Measurements from ENCODE around the gene TNIP2. TPM values are rescaled to one million over a fixed set of nuclear protein-coding genes. Genes with fewer than 3 reads are reported as not detected.

TNIP2 gene
- polyA plus RNA-seq (2012; ENCODE audit: low read depth, missing spikeins): 40.6 TPM

GRCh38 chr4:2755821-2756690, at the start of gene TNIP2:
TNIP2 (minus strand) TSS chr4:2756336; CDS start chr4:2756289, 47 bp downstream.
- no peak for TF ChIP-seq TAF1 (IDR thresholded peaks at IDR 0.05; ENCODE audit: low read depth, low read length)
- TF ChIP-seq SPI1 (IDR thresholded peaks at IDR 0.05; ENCODE audit: low read depth, low read length): no peak
- TF ChIP-seq POLR2A (IDR thresholded peaks at IDR 0.05; ENCODE audit: low read depth, low read length): no peak; the same call in 1 of the 2 replicates
- TF ChIP-seq POU2F2 (IDR thresholded peaks at IDR 0.05; ENCODE audit: low read depth, low read length): no peak
- no peak for TF ChIP-seq PAX5 (IDR thresholded peaks at IDR 0.05; ENCODE audit: insufficient read depth, low read length, severe bottlenecking)
- TF ChIP-seq POLR2AphosphoS5 (IDR thresholded peaks at IDR 0.05; ENCODE audit: low read depth, low read length): no peak; the same call in 1 of the 2 replicates
- peak; percentile 86 for FAIRE-seq
- DNase-seq (ENCODE audit: insufficient read length, low spot score): peak; percentile 94

GRCh38 chr4:2804973-2805501, 48.9 kb upstream of the TNIP2 start:
- TF ChIP-seq PAX5 (IDR thresholded peaks at IDR 0.05; ENCODE audit: insufficient read depth, low read length, severe bottlenecking) (no peak), TAF1 (IDR thresholded peaks at IDR 0.05; ENCODE audit: low read depth, low read length) (no peak), POLR2AphosphoS5 (IDR thresholded peaks at IDR 0.05; ENCODE audit: low read depth, low read length) (no peak), POLR2A (IDR thresholded peaks at IDR 0.05; ENCODE audit: low read depth, low read length) (no peak), SPI1 (IDR thresholded peaks at IDR 0.05; ENCODE audit: low read depth, low read length) (no peak)
- no peak for FAIRE-seq
- no peak for DNase-seq (ENCODE audit: insufficient read length, low spot score)

- no peak for TF ChIP-seq SPI1 (IDR thresholded peaks at IDR 0.05; ENCODE audit: low read depth, low read length)
- no peak for TF ChIP-seq POU2F2 (IDR thresholded peaks at IDR 0.05; ENCODE audit: low read depth, low read length)
- TF ChIP-seq POLR2A (IDR thresholded peaks at IDR 0.05; ENCODE audit: low read depth, low read length): no peak
- no peak for TF ChIP-seq TAF1 (IDR thresholded peaks at IDR 0.05; ENCODE audit: low read depth, low read length)
- no peak for TF ChIP-seq PAX5 (IDR thresholded peaks at IDR 0.05; ENCODE audit: insufficient read depth, low read length, severe bottlenecking)
- no peak for TF ChIP-seq POLR2AphosphoS5 (IDR thresholded peaks at IDR 0.05; ENCODE audit: low read depth, low read length)
- DNase-seq (ENCODE audit: insufficient read length, low spot score) (no peak), FAIRE-seq (peak; percentile 38)
Observed at GRCh38 chr4:2804449-2804972, 48.4 kb upstream of the TNIP2 start.

GRCh38 chr4:2803624-2804448, 47.7 kb upstream of the TNIP2 start:
- no peak for DNase-seq (ENCODE audit: insufficient read length, low spot score)
- FAIRE-seq: no peak
- TF ChIP-seq TAF1 (IDR thresholded peaks at IDR 0.05; ENCODE audit: low read depth, low read length): no peak
- no peak for TF ChIP-seq POU2F2 (IDR thresholded peaks at IDR 0.05; ENCODE audit: low read depth, low read length)
- TF ChIP-seq POLR2AphosphoS5 (IDR thresholded peaks at IDR 0.05; ENCODE audit: low read depth, low read length): no peak
- no peak for TF ChIP-seq PAX5 (IDR thresholded peaks at IDR 0.05; ENCODE audit: insufficient read depth, low read length, severe bottlenecking)
- no peak for TF ChIP-seq SPI1 (IDR thresholded peaks at IDR 0.05; ENCODE audit: low read depth, low read length)
- TF ChIP-seq POLR2A (IDR thresholded peaks at IDR 0.05; ENCODE audit: low read depth, low read length): no peak

GRCh38 chr4:2802618-2803531, 46.7 kb upstream of the TNIP2 start:
- FAIRE-seq: no peak
- TF ChIP-seq POU2F2 (IDR thresholded peaks at IDR 0.05; ENCODE audit: low read depth, low read length) (no peak), POLR2A (IDR thresholded peaks at IDR 0.05; ENCODE audit: low read depth, low read length) (no peak), PAX5 (IDR thresholded peaks at IDR 0.05; ENCODE audit: insufficient read depth, low read length, severe bottlenecking) (no peak), TAF1 (IDR thresholded peaks at IDR 0.05; ENCODE audit: low read depth, low read length) (no peak), SPI1 (IDR thresholded peaks at IDR 0.05; ENCODE audit: low read depth, low read length) (no peak), POLR2AphosphoS5 (IDR thresholded peaks at IDR 0.05; ENCODE audit: low read depth, low read length) (no peak)
- DNase-seq (ENCODE audit: insufficient read length, low spot score): no peak

- TF ChIP-seq POU2F2 (IDR thresholded peaks at IDR 0.05; ENCODE audit: low read depth, low read length) (no peak), SPI1 (IDR thresholded peaks at IDR 0.05; ENCODE audit: low read depth, low read length) (peak; percentile 70)
- peak; percentile 76 for FAIRE-seq
- DNase-seq (ENCODE audit: insufficient read length, low spot score): no peak
Observed at GRCh38 chr4:2800691-2801596, 44.8 kb upstream of the TNIP2 start.

GRCh38 chr4:2799971-2800690, 44.0 kb upstream of the TNIP2 start:
- no peak for TF ChIP-seq PAX5 (IDR thresholded peaks at IDR 0.05; ENCODE audit: insufficient read depth, low read length, severe bottlenecking)
- TF ChIP-seq POLR2A (IDR thresholded peaks at IDR 0.05; ENCODE audit: low read depth, low read length): no peak
- TF ChIP-seq TAF1 (IDR thresholded peaks at IDR 0.05; ENCODE audit: low read depth, low read length): no peak
- no peak for TF ChIP-seq POLR2AphosphoS5 (IDR thresholded peaks at IDR 0.05; ENCODE audit: low read depth, low read length)
- TF ChIP-seq POU2F2 (IDR thresholded peaks at IDR 0.05; ENCODE audit: low read depth, low read length): no peak
- no peak for TF ChIP-seq SPI1 (IDR thresholded peaks at IDR 0.05; ENCODE audit: low read depth, low read length)
- no peak for DNase-seq (ENCODE audit: insufficient read length, low spot score)

More at GRCh38 chr4:2799971-2800690, 44.0 kb upstream of the TNIP2 start:
- peak; percentile 66 for FAIRE-seq

All from GM12891 (cell line).